ENCODE data around the gene PTGR3. TPM values are rescaled to one million over a fixed set of nuclear protein-coding genes. Genes with fewer than 3 reads are reported as not detected.

Gene PTGR3
- total and polyA plus RNA-seq, 2 of the 8 experiments (the other 6 are each of a cell fraction or from before 2014, with no cell fraction given) = 2.0 to 3.6 TPM

DNA sequence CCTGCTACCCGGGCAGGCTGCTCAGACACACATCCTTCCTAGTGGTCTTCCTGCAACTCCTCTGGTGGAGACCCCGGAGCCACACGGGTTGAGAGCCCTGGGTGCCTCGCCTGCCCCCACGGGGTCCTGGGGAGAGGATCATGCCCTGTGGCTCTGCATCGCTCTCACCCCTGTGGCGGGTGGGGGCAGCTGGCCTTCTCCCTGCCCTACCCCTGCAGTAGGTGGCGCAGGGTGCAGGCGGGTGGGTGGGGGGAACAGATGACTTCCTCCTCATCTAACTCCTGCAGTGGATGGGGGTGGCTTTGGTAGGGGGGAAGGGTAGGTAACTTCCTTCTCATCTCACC is 40.2 kb upstream of the PTGR3 start (continued):
- TF ChIP-seq CTBP2 (IDR thresholded peaks at IDR 0.05; ENCODE audit: borderline replicate concordance, insufficient read depth, insufficient read length, low read length) = no peak
- no peak for TF ChIP-seq BACH1 (IDR thresholded peaks at IDR 0.05; ENCODE audit: low read length)
- no peak for TF ChIP-seq SIX5 (IDR thresholded peaks at IDR 0.05; ENCODE audit: low read depth, low read length)
- no peak for TF ChIP-seq EP300 (IDR thresholded peaks at IDR 0.05; ENCODE audit: borderline replicate concordance in 1 of 2, low read depth in 2 of 2, low read length in 2 of 2)
- TF ChIP-seq SIRT6 (IDR thresholded peaks at IDR 0.05; ENCODE audit: low read length) = no peak
- no peak for TF ChIP-seq ASH2L (IDR thresholded peaks at IDR 0.05; ENCODE audit: low read length)

Data from H1 (cell line).